Placental pericyte (primary cell): Measurements from ENCODE around the gene WBP4. TPM values are rescaled to one million over a fixed set of nuclear protein-coding genes. Genes with fewer than 3 reads are reported as not detected.

Experiments
- small RNA-seq: library from RNA; depleted of rRNA; stranded (forward); fragments of <200 nt; gene quantifications from one replicate; pipeline ENCODE3, GENCODE V24; 2012; ENCODE audit warnings: low replicate concordance
- total RNA-seq: library from RNA; depleted of rRNA; stranded (reverse); fragments of >200 nt; gene quantifications from 2 replicates; pipeline ENCODE4 v1.2.3, GENCODE V29; 2012

Gene WBP4, protein sequence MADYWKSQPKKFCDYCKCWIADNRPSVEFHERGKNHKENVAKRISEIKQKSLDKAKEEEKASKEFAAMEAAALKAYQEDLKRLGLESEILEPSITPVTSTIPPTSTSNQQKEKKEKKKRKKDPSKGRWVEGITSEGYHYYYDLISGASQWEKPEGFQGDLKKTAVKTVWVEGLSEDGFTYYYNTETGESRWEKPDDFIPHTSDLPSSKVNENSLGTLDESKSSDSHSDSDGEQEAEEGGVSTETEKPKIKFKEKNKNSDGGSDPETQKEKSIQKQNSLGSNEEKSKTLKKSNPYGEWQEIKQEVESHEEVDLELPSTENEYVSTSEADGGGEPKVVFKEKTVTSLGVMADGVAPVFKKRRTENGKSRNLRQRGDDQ
- total RNA-seq, result 5.5 and 6.0 TPM in 2 replicates

DNA sequence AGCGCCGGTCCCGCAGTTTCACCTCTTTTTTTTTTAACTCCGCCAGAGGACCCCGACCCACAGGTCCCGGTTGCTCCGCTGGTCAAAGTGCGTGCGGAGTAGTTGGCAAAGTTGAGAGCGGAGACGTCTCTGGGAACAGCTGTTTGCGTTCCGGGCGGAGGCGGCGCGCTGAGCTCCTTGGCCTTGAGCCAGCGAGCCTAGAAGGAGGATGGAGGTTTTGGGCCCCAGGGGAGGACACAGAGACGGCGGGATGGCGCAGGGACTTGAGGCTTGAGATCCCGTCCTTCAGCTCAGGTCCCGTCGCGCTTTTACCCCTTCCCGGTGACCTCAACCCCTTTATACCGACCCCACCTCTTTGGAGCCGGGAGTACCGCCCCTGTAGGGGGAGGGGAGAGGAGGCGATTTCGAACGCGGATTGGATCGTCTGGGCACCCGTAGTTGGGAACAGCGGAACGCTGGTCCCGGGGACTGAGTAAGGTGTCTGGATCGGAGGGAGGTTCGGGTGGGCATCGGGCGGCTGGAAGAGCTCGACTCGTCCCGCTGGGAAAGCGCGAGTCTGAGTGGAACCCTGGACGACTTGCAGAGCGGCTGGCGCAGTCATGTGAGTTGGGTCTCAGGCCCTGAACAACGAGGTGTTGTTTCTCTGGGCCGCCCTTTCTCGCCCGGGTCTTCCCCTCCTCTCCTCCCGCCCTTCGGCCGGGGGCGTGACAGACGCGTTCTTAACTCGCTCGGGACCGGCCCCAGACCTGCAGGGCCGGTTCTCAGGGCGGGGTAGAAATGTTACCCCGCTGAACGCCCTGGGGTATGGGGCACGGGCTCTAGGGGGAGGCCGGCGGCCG is at the start of gene WBP4:
Gene WBP4, plus strand, starts transcription at position 435 of the 839 bp plus-strand sequence. Its CDS starts 165 bp downstream, at position 600.

DNA sequence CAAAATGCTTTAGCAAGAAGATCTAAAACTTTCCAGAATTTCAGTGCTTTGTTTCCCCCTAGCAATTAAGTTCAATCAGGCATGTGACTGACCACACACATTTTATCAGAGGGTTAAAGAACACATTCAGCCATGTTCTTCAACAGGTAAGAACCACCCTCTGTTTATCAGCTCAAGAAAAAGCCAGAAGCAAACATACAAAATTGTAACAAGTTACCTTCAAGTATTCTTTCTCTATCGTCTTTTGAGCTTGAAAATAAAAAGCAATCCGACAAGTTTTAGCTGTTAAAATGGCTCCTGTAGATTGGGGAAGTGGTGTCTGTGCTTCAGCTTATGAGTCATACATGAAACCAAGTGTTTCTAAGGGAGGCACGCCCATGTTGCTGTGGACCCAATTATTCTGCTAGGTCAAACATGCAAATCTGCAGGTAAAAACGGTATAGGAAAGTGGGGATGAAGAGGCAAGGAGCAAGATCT is 42.3 kb upstream of the WBP4 start, which contains the start of gene ELF1:
Gene ELF1, minus strand, starts transcription at position 306 of the 477 bp plus-strand sequence. CDS start 37,262 bp downstream, outside the sequence.

DNA sequence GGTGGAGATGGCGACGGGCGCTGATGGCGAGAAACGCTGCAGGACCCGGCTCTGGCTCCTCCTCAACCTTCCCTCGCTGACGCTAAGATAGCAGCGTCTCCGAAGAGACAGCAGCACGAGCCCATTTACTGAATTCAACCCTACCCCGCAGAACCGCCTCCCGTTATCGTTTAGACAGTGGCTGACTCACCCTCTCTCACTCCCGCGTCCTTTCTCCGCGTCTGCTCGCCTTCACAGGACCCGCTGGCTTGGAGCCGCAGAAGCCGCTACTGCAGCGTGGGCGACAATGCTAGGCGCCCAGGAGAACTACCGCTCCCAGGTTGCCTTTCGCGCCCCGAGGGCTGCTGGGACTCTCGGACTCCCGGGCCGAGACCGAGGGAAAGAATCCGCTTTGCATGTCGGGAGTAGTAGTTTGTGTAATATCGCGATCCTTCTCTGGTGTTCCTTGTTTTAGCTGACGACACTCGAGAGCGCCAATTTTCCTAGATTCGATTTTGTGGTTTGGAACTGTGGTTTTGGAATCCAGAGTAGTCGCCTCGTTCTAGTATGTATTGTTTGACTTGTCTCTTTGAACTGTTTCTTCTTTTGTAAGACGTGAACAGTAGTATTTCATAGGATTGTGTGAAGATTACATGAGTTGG is 71.3 kb downstream of the WBP4 start, which contains the start of gene KBTBD6:
Gene KBTBD6, minus strand, starts transcription at position 291 of the 641 bp plus-strand sequence. CDS start 291 bp downstream, outside the sequence.

Small RNA genes within 50 kb of the gene (small RNA-seq; reads per million reads assigned to genes)
- gene MIR3168 (not detected), gene RN7SL597P (not detected)

Other genes with a start within 250 kb of the WBP4 start
- 39.5 and 46.0 TPM in 2 replicates for gene ELF1, start 42.2 kb upstream of the WBP4 start, total RNA-seq
- 6.6 and 11.6 TPM in 2 replicates for gene KBTBD6, start 71.3 kb downstream of the WBP4 start, total RNA-seq
- gene KBTBD7, start 133.1 kb downstream of the WBP4 start, total RNA-seq, result 4.3 and 4.6 TPM in 2 replicates
- gene MTRF1, start 202.1 kb downstream of the WBP4 start, total RNA-seq, result 5.3 and 13.9 TPM in 2 replicates
- gene NAA16, start 249.8 kb downstream of the WBP4 start, total RNA-seq, result 6.8 and 9.2 TPM in 2 replicates